HG03378 (cell line): Measurements from ENCODE around the gene WDR74.
A peak's percentile ranks its signal among the peaks of the same experiment; 100 is the strongest.

Experiments
- ATAC-seq: cut with Tn5 transposase; IDR thresholded peaks from one replicate; pipeline ENCODE4 v1.9.1; 2021; ENCODE audit warnings: mild to moderate bottlenecking, moderate library complexity; ENCODE audit not compliant: unreplicated experiment

Gene WDR74

DNA sequence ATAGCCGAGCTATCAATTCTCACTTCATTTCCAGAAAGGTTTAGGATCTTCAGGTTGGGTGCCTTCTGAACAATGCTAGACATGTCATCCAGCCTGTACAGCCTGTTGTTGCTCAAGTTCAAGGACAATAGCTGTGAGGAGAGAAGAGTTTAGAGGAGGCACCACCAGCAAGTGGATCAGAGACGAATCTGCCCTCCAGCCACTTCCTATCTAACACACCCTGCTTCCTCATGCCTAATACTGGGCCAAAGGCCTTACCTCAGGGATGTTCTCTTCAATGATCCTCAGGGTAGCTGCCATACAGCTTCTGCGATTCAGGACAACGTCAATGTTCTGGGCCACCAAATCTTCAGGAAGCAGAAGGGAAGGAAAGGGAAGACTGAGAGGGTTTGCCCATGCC, 38.3 kb downstream of the WDR74 start:
- ATAC-seq, result no peak

- ATAC-seq, result no peak
Measured at GRCh38 chr11:62799486-62799885, 39.9 kb downstream of the WDR74 start.

- no peak for ATAC-seq
Measured at GRCh38 chr11:62796281-62796680, 43.1 kb downstream of the WDR74 start.

DNA sequence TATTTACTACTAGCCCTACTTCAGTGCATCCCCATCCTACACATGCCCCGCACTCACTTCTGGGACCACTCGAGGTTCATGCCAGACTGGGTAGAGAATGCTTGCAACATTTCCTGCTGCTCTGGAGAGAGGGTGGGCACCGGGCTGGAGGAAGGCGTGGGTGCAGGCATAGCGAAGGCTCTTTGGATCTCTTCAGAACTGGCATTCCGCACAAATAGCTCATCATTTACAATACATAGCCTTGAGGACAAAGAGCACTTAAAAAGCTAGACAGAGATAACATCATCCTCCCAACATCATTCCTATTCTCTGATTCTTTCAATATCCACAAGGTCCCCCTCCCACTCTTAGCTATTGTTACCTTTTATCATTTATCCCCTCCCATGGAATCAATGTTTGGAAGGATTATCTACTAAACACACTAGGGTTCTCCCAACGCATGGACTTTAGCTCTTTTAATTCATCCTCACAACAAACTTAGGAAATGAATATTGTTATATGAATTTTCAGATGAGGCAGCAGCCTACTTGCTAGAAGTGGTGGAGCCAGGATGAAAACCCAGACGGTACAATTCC, 45.1 kb downstream of the WDR74 start:
- ATAC-seq, result no peak

DNA sequence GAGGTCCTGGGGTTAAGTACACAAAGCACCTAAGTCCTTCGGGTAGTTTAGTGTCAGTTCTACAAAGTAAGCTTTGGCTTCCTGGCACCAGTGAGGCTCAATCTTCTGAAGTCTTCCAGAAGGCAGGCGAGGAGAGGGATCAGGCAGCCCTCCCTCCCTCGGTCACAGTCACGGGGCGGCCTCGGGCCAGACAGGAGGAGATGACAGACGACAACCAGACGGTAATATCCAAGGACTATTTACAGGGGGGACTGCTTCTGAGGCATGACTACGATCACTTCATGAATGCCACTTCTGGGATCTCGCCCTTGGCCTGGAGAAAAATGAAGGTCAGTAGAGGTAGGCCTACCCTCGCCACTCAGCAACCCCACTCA, 47.2 kb downstream of the WDR74 start:
- no peak for ATAC-seq

- ATAC-seq, result peak; percentile 38
Measured at GRCh38 chr11:62791501-62792201, 47.7 kb downstream of the WDR74 start, which contains the start of gene TMEM223. TMEM223 (minus strand) TSS chr11:62792006; CDS start chr11:62791994, 12 bp downstream.

- ATAC-seq, result no peak
Measured at GRCh38 chr11:62789576-62789975, 49.8 kb downstream of the WDR74 start.

DNA sequence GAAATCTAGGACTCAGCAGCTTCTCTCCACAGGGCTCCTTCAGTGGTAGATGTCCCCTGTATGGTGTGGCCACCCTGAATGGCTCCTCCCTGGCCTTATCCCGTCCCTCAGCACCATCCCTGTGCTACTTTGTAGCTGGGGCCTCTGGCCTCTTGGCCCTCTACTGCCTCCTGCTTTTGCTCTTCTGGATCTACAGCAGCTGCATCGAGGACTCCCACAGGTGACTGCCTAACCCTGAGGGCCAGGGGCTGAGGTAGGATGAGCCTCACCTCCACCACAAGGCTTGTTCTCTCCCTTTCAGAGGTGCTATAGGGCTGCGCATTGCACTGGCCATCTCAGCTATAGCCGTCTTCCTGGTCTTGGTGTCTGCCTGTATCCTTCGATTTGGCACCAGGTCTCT, 50.4 kb downstream of the WDR74 start:
- ATAC-seq, result no peak

GRCh38 chr11:62787005-62787759, 52.2 kb downstream of the WDR74 start, which contains the start of gene TMEM179B:
TMEM179B (plus strand) TSS chr11:62787402; CDS start chr11:62787432, 30 bp downstream.
- peak; percentile 53 for ATAC-seq

GRCh38 chr11:62786318-62787004, 52.9 kb downstream of the WDR74 start:
- ATAC-seq, result peak; percentile 43
